Heart right ventricle (tissue), 16 donors: Measurements from ENCODE around the gene MAF. TPM values are rescaled to one million over a fixed set of nuclear protein-coding genes. Genes with fewer than 3 reads are reported as not detected.

Experiments
- ATAC-seq, 8 donors: fragments of 200-7000 bp; cut with Tn5 transposase; one replicate each; pipeline ENCODE4 v1.9.1; 2020; ENCODE audit warnings: mild to moderate bottlenecking in 8 of 8, moderate library complexity in 8 of 8, moderate number of reproducible peaks in 1 of 8
- DNase-seq, 2 donors: peaks; one replicate each; pipeline ENCODE4 v3.0.0-alpha.2; 2020
- H3K27ac ChIP-seq, 10 donors: fragments of 200-600 bp; sonication (generic) in 2 of 10; one replicate each; pipeline versions ENCODE4 v1.5.0 to v1.8.0; 2020 to 2022; ENCODE audit warnings: mild to moderate bottlenecking in 3 of 10
- H3K27me3 ChIP-seq, 7 donors: fragments of 200-600 bp; one replicate each; pipeline ENCODE4 v1.8.0; 2021 to 2022; ENCODE audit warnings: mild to moderate bottlenecking in 2 of 7
- H3K36me3 ChIP-seq, 9 donors: fragments of 200-600 bp; sonication (generic) in 1 of 9; one replicate each; pipeline versions ENCODE4 v1.5.0 to v1.8.0; 2020 to 2022; ENCODE audit warnings: mild to moderate bottlenecking in 2 of 9
- H3K4me1 ChIP-seq, 9 donors: fragments of 200-600 bp; sonication (generic) in 1 of 9; one replicate each; pipeline versions ENCODE4 v1.5.0 to v1.8.0; 2020 to 2022; ENCODE audit warnings: mild to moderate bottlenecking in 4 of 9
- H3K4me3 ChIP-seq, 10 donors: fragments of 200-600 bp; sonication (generic) in 2 of 10; one replicate each; pipeline versions ENCODE4 v1.5.0 to v1.8.0; 2020 to 2022; ENCODE audit warnings: mild to moderate bottlenecking in 7 of 10, moderate library complexity in 2 of 10
- H3K9me3 ChIP-seq, 11 donors: fragments of 200-600 bp in 10 of 11; sonication (generic) in 2 of 11; one replicate each; pipeline versions ENCODE4 v1.5.0 to v1.8.0; 2013 to 2022; ENCODE audit warnings: mild to moderate bottlenecking in 2 of 11, control low read depth in 1 of 11, moderate library complexity in 1 of 11
- CTCF ChIP-seq, 9 donors: fragments of 200-600 bp; sonication (generic) in 2 of 9; IDR thresholded peaks; one replicate each; pipeline versions ENCODE4 v1.5.0 to v1.8.0; 2021 to 2022; ENCODE audit warnings: antibody characterized with exemption in 9 of 9, mild to moderate bottlenecking in 5 of 9, moderate library complexity in 1 of 9
- WGBS, 2 donors: extraction: QIAGEN DNeasy Blood & Tissue Kit; methylation state at CpG; one replicate each; pipeline ENCODE4 v1.1.7; 2013; ENCODE audit warnings: inconsistent platforms in 1 of 2; 5-methylcytosine and 5-hydroxymethylcytosine counted together
- intact Hi-C, 10 donors: fragments of 100-400 bp; cut with DNase I; formaldehyde crosslinking; loops; one replicate each; pipeline versions ENCODE4 v1.11.1 to v1.14.2; 2022
- polyA plus RNA-seq, 2 donors: library from polyadenylated mRNA; stranded (reverse); fragments of 200-250 nt; gene quantifications; one replicate each; pipeline ENCODE4 v1.2.3, GENCODE V29; 2013
- total RNA-seq, 10 donors: library from RNA; stranded (reverse); fragmentation: NEBNext Ultra II Directional in 3 of 10; extraction: Animal tissue kit (Norgen Biotek cat#: 25700) in 3 of 10; gene quantifications; one replicate each; pipeline versions ENCODE4 v1.2.1 to v1.2.4, GENCODE V29; 2021 to 2023
- donor health status: Arrhythmogenic right ventricular cardiomyopathy.
- donor health status: ischemic (EF 13 %, LVEDD 7.1; RV severe dilation, severe dysfunction).
- donor health status: healthy with polysubstance abuse.
- donor health status: DM: no; HTN: yes; CAD: no.
- donor health status: DM: no; HTN: no; CAD: no.
- donor health status: ischemic (EF 25% LVEDD 6.9; RV normal size, moderate dysfunction).
- donor health status: ischemic (EF 25% LVEDD 5.7; RV mildly dilated, moderate dysfunction).
- donor health status: healthy.
- donor health status: DM: yes; HTN: yes; CAD: no.
- donor health status: Ischemic cardiomyopathy.
- donor health status: ischemic (EF 35%, LVEDD 5.7; RV mildly dilated, moderate dysfunction).
- donor health status: nonischemic (EF 11% LVEDD 7.7; RV severe dilation, severe dysfunction).
- donor health status: DM: yes; HTN: yes; CAD: no.
- donor health status: PGD.
- donor health status: ischemic (EF 29% LVEDD 5.4; RV normal size, mild dysfunction).
- donor health status: nonischemic (EF 23%, LVEDD 6.1; RV moderate dilation, normal function).

Gene MAF
- total and polyA plus RNA-seq, 12 donors, result 2.8 to 40.3 (median 7.7) TPM

- Histone ChIP-seq H3K36me3 (no peaks in the 10 kb centered on the region), H3K27ac (no peak overlapping the region), H3K4me3 (no peak overlapping the region), H3K4me1 (peaks cover 0 to 8% (median 0%) of the 10 kb centered on the region in 9 donors), H3K27me3 (peaks cover 0 to 48% (median 18%) of the 10 kb centered on the region in 7 donors), H3K9me3 (peaks cover 0 to 4% (median 0%) of the 10 kb centered on the region in 11 donors)
- intact Hi-C loops, result loop anchor here in 1 of 10 donors (10.0 kb wide), 1 partner anchor 252 kb away; no protein-coding TSS in a partner anchor
- DNase-seq (no peak), ATAC-seq (no peak)
- WGBS, 2 donors, result 85 to 92% methylated on average over 2 of the region's 2 CpGs
- TF ChIP-seq CTCF (IDR thresholded peaks at IDR 0.05), result no peak
These were observed 23.9 kb downstream of the MAF start for GRCh38 chr16:79576602-79577001.

- intact Hi-C loops, result loop anchor here in 1 of 10 donors (10.0 kb wide), 1 partner anchor 249 kb away; no protein-coding TSS in a partner anchor
- no peak for TF ChIP-seq CTCF (IDR thresholded peaks at IDR 0.05)
- DNase-seq (no peak), ATAC-seq (no peak)
- peaks cover 0 to 10% (median 0%) of the 10 kb centered on the region in 9 donors for H3K4me1 ChIP-seq
- H3K4me3 ChIP-seq, result no peak overlapping the region
- H3K27me3 ChIP-seq, result peaks cover 0 to 44% (median 13%) of the 10 kb centered on the region in 7 donors
- H3K9me3 ChIP-seq, result peaks cover 0 to 5% (median 0%) of the 10 kb centered on the region in 11 donors
- 83 to 89% methylated on average over 10 of the region's 10 CpGs for WGBS, 2 donors
- no peak overlapping the region for H3K27ac ChIP-seq
- H3K36me3 ChIP-seq, result no peaks in the 10 kb centered on the region
These were observed 26.7 kb downstream of the MAF start for GRCh38 chr16:79573884-79574283.

GRCh38 chr16:79573071-79573470, 27.5 kb downstream of the MAF start:
- ATAC-seq, result no peak
- peaks cover 0 to 5% (median 0%) of the 10 kb centered on the region in 11 donors for H3K9me3 ChIP-seq
- no peak overlapping the region for H3K4me3 ChIP-seq
- no peak overlapping the region for H3K27ac ChIP-seq
- intact Hi-C loops, result loop anchor here in 1 of 10 donors (10.0 kb wide), 1 partner anchor 248 kb away; no protein-coding TSS in a partner anchor
- no peak for DNase-seq
- peaks cover 0 to 10% (median 0%) of the 10 kb centered on the region in 9 donors for H3K4me1 ChIP-seq
- 48 to 98% methylated on average over 2 of the region's 2 CpGs for WGBS, 2 donors
- peaks cover 0 to 37% (median 13%) of the 10 kb centered on the region in 7 donors for H3K27me3 ChIP-seq
- no peaks in the 10 kb centered on the region for H3K36me3 ChIP-seq
- no peak for TF ChIP-seq CTCF (IDR thresholded peaks at IDR 0.05)

GRCh38 chr16:79571903-79572535, 28.5 kb downstream of the MAF start:
- no peak for ATAC-seq
- peak overlapping the region in 1 of 10 donors; percentile 23 for H3K4me3 ChIP-seq
- DNase-seq, result no peak
- H3K4me1 ChIP-seq, result peaks cover 0 to 10% (median 0%) of the 10 kb centered on the region in 9 donors
- H3K36me3 ChIP-seq, result no peaks in the 10 kb centered on the region
- peaks cover 0 to 29% (median 8%) of the 10 kb centered on the region in 7 donors for H3K27me3 ChIP-seq
- 47 to 54% methylated on average over 9 of the region's 9 CpGs for WGBS, 2 donors
- intact Hi-C loops, result loop anchor here in 2 of 10 donors (1.0 to 10.0 kb wide), 2 partner anchors 17 to 247 kb away; no protein-coding TSS in a partner anchor
- H3K9me3 ChIP-seq, result peaks cover 0 to 5% (median 0%) of the 10 kb centered on the region in 11 donors
- TF ChIP-seq CTCF (IDR thresholded peaks at IDR 0.05), result no peak
- H3K27ac ChIP-seq, result peak overlapping the region in 1 of 10 donors; percentile 39
